GM18858 (cell line): Measurements from ENCODE around the gene FAM3B.
A peak's percentile ranks its signal among the peaks of the same experiment; 100 is the strongest.

Experiments used
- ATAC-seq: cut with Tn5 transposase; IDR thresholded peaks from one replicate; pipeline ENCODE4 v1.9.1; 2021; ENCODE audit not compliant: unreplicated experiment

Gene FAM3B

DNA sequence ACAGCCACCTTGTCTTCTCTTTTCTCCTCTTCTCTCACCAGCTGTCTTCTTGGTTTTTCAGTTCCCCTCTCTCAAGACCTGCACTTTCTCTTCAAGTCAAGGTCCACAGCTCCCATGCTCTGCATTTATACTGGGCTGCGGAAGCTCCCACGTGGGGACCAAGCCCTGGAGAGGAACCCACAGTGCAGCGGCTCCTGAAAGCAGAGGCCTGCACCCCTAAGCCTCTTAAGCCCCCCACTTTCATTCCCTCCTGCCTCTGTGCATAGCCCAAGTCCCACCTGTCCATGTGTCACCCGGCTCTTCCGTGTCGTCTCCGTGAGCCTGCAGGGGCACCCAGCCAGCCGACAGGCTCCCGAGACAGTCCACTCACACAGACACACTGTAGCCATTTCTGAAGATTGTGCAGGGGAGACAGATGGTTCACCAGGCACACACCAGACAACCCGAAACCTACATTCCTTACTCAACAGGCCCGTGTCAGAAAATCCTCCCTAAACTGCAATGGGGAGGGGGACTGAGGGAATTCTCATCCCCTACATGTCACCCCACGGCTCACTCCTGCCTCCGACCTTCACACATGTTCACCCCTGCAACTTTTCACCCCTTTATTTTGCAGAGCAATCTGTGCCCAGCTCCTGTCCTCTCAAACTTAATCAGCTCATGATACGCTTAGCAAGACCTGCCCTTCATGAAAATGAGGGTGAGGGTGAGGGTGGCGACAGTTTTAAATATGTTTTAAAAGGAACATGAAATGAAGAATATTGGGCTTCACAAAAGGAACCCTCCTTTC, 51.5 kb downstream of the FAM3B start:
- peak; percentile 66 for ATAC-seq

DNA sequence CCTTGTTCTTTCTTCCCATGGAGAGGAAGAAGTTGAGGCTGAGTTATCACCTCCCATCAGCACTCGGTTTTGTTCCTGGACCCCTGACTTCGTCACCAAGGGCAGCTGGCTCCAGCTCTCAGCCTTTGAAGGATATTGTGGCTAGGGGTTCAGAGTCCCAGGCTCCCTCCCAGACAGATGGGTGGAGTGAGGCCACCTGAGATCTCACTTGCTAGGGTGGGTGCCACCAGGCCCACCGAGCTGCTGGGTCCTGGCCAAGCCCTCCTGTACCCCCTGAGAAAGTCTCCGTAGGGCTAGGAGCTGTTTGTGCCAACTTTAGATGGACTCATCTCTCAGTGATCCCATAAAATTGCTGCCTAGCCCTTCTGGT, 52.1 kb downstream of the FAM3B start:
- no peak for ATAC-seq

- ATAC-seq = no peak
These were observed 52.7 kb downstream of the FAM3B start for GRCh38 chr21:41369105-41369919.

GRCh38 chr21:41369920-41370839, 53.6 kb downstream of the FAM3B start:
- no peak for ATAC-seq

DNA sequence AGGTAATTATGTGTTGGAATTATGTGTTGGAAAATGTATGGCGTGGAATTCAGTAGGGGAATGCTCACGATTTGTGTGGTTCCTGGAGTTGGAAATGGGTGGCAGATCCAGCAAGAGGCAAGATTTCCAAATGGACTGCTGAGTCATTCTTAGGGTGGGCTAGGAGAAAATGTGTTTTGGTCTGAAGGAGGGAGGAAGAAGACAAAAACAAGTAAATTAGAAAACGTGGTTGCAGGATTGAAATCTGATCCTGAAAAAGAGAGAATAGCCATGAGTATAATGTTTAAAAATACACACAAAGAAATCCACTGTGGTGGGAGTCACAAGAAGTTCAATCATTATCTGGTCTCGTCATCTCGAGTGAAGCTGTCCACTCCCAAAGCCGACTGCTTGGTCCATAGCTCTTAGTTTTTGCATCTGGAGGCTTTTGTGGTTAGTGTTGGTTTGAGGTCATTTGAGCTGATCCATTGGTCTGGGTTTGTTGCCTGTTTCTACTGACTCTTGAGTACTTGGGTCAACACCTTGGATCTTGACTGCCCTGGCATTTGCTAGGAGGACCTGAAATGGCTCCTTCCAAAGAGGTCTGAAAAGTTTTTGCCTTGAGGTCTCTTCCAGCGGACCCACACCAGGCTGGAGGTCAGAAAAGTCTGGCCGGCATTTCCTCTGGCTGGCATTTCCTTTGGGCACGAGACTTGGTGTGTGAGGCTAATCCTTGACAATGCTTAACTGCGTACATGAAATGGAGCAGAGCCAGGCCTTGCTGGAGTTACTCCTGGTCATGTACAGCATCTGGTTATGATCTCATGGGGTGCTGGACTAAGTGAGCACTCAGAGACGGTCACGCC, 54.5 kb downstream of the FAM3B start:
- ATAC-seq = no peak

DNA sequence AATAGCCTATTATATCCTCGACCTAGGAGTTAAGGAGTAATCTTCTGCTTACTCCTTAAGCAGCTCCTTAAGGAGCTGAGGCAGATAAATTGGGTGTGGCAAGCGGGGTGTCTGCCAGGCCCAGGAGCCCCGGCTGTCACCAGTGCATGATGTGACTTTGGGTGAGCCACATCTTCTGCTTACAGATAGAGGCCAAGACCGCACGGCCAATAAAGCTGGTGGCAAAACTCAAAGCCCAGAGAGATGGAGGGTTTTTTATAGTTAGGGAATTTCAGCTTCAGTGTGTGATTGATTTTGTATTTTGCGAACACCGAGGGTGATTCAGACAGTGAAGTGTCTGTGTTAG, 55.1 kb downstream of the FAM3B start:
- ATAC-seq = no peak

- no peak for ATAC-seq
These were observed 56.7 kb downstream of the FAM3B start for GRCh38 chr21:41373253-41373652.

DNA sequence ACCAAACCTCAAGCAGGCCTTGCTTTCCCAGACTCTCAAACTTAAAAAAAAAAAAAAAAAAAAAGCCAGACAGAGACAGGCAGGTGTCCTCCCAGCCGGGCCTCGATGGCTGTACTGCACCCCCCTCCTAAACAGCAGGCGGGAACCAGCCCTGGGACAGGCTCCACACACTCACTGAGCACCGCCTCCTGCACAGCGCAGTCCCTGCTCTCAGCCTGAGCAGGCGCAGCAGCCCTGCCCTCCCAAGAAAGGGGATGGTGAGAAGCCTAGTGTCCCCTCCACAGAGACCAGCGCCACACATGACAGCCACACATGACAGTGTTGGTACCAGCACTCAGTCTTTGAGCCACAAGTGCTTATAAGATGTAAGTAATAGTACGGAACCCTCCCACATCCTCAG, 57.2 kb downstream of the FAM3B start:
- no peak for ATAC-seq

DNA sequence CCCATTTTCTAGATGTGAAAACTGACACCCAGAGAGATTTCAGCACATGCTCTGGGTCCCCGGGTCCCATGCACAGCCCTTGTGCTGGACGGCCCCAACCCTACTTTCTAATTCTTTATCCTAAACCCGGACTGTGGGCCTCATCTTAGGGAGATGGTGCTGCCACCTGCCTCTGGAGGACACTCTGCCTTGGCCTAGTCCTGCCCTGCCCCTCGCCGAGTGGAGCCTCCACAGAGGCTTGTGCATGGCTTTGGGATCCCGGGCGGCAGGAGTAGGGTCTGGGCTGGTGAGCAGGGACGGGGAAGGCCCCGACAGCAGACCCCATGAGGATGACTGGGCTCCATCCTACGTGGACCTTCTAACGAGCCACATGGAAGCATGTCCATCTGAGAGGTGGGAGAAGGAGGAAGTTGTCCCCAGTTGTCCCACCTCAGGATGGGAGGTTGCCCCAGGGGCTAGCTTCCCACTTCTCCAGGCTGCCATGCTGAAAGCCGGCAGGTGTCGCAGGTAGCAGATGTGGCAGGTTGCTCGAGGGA, 57.6 kb downstream of the FAM3B start:
- ATAC-seq = no peak

DNA sequence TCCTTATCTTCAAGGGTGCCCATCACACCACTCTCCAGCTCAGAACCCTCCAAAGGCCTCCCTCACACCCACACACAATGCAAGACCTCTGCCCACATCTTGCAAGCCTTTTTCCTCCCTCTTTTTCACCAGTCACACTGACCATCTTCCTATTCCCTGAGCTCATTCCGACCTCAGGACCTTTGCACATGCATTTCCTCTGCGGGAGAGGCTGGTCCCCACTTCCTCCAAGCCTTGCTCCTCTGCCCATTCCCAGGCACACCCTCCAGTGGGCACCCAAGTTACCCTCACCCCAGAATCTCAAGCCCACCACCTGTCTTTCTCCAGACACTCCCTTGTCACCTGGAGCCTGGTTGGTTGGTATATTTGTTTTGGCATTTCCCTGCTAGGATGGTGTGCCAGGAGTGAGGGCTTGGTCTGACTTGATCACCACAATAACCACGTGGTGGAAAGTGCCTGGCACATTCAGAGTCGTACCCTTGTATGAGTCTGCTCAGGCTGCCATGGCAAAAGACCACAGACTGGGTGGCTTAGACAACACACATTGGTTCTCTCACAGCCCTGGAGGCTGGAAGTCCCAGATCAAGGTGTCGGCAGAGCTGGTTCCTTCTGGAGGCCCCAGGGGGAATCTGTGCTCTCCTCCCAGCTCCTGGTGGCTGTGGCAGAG, 58.4 kb downstream of the FAM3B start:
- ATAC-seq = no peak

DNA sequence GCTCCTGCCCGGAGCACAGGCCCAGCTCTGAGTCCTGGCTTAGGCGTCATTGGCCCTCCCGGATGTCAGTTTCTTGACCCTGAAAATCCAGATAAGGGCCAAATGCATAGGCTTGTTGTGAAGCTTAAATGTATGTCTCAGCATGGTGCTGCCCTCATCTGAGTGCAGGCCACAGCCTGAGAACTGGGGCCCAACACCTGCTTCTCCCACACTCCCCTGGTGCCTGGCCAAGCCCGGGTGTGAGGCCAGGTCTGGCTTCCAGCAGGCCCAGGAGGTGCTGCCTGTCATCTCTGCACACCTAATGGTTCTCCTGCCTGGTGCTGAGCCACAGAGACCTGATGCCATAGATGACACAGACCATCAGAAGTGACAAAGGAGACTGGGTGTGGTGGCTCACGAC, 59.3 kb downstream of the FAM3B start:
- no peak for ATAC-seq

DNA sequence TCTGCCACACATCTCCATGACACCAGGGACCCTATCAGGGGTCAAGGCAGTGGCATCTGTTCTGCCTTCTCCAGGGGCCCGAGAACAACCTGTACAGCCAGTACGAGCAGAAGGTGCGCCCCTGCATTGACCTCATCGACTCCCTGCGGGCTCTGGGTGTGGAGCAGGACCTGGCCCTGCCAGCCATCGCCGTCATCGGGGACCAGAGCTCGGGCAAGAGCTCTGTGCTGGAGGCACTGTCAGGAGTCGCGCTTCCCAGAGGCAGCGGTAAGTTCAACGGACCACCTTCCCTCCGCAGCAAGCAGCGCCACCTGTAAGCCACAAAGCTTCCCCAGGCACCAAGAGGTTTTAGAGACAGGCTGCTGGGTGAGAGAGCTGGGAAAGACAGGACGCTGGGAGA, 61.1 kb downstream of the FAM3B start:
- ATAC-seq = no peak

- ATAC-seq = no peak
These were observed 62.2 kb downstream of the FAM3B start for GRCh38 chr21:41378849-41379248.

DNA sequence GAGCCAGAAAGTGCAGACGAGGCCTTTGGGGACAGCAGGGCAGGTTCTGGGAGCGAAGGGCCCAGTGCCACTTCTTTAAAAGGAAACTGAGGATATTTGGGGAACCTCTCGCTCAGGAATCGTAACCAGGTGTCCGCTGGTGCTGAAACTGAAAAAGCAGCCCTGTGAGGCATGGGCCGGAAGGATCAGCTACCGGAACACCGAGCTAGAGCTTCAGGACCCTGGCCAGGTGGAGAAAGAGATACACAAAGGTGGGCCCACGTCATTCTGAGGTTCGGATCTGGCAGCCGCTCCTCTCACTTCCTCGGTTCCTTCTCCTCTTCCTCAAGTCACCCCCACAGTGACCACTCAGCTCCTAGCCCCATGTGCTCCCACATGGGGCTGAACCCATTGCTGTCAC, 63.3 kb downstream of the FAM3B start:
- no peak for ATAC-seq

DNA sequence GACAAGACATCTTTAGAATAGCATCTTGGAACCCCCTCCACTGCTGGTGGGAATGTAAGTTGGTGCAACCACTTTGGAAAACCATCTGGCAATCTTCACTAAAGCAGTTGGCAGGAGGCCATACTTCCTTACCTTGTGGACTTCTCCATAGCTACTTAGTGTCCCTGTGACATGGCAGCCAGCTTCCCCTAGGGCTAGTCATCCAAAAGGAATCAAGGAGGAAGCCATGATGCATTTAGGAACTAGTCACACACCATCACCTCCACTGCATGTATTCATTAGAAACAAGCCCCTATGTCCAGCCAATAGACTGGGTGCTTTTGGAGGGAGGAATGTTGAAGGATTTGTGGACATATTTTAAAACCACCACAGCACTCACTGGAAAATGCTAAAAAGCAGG, 65.1 kb downstream of the FAM3B start:
- no peak for ATAC-seq

- no peak for ATAC-seq
These were observed 70.6 kb downstream of the FAM3B start for GRCh38 chr21:41387042-41387819.

- ATAC-seq = no peak
These were observed 71.2 kb downstream of the FAM3B start for GRCh38 chr21:41387824-41388223.

DNA sequence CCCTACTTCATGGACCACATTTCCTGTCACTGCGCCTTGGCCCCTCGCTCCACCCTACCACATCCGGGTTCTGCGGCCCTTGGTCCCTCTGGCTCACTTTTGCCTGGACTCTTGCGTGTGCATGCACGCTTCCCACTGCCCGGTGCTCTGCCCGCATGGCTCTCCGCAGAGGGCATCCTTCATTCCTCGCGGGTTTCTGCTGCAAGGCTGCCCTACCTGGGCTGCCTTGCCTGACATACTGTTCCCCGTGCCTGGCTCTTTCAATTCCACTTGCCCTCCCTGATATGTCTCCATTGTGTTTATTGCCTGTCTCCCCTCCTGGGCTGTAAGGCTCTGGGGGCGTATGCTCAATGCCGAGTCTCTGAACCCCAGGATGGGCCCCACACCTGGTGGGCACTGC, 71.7 kb downstream of the FAM3B start:
- ATAC-seq = no peak

DNA sequence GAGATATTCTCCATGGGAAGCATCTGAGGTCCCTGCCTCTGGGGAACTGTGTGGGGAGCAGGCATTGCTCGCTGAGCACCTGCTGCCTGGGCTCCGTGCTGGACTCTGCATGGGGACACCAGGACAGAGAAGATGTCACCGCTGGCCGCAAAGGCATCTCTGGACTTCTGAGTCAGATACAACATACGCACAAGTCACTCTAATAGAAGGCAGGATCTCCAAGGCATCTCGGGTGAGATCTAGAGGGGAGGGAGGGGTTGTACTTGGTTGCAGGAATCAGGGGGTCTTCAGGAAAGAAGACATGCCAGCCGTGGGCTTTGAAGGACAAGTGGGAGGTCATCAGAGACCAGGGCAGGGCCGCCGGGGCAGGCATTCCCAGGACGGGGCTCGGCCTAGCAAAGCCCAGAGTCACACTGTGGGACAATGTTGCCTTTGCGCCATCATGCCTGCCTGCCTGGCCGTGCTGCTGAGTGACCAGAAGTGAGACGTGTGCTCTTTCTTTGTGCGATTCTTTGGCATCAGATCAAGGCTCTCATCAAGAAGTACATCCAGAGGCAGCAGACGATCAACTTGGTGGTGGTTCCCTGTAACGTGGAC, 73.5 kb downstream of the FAM3B start:
- no peak for ATAC-seq
